Mesothelial cell of epicardium (in vitro differentiated cells): Measurements from ENCODE around the gene KCNMA1. TPM values are rescaled to one million over a fixed set of nuclear protein-coding genes. Genes with fewer than 3 reads are reported as not detected.

Experiments
- DNase-seq, 2 experiments: peaks; one replicate each; pipeline ENCODE4 v3.0.0; 2021; ENCODE audit warnings: low spot score in 2 of 2; ENCODE audit not compliant: unreplicated experiment in 2 of 2
- H3K27ac Mint-ChIP-seq: 2 replicates; pipeline ENCODE4 v1.8.0; 2021; ENCODE audit warnings: mixed read lengths
- H3K27me3 Mint-ChIP-seq: 2 replicates; pipeline ENCODE4 v1.8.0; 2021; ENCODE audit warnings: low read depth, mixed read lengths
- H3K36me3 Mint-ChIP-seq: 2 replicates; pipeline ENCODE4 v1.8.0; 2021; ENCODE audit warnings: mixed read lengths
- H3K4me1 Mint-ChIP-seq: 2 replicates; pipeline ENCODE4 v1.8.0; 2021; ENCODE audit warnings: mixed read lengths
- H3K4me3 Mint-ChIP-seq: 2 replicates; pipeline ENCODE4 v1.8.0; 2021; ENCODE audit warnings: mild to moderate bottlenecking, moderate library complexity, mixed read lengths
- H3K9me3 Mint-ChIP-seq: 2 replicates; pipeline ENCODE4 v1.8.0; 2021; ENCODE audit warnings: mixed read lengths
- CTCF ChIP-seq: fragments of 200-600 bp; sonication (generic); IDR thresholded peaks from one replicate; pipeline ENCODE4 v1.5.0; 2021; ENCODE audit warnings: antibody characterized with exemption; ENCODE audit not compliant: unreplicated experiment
- total RNA-seq: library from RNA; stranded (reverse); gene quantifications from 3 replicates; pipeline ENCODE4 v1.2.1, GENCODE V29; 2021

KCNMA1 gene
- total RNA-seq, 1 donor from 2014 or later = 44.0 TPM

- no peak for TF ChIP-seq CTCF
- Mint-ChIP-seq H3K4me1 (peaks cover 46% of the 10 kb centered on the region), H3K27me3 (no peaks in the 10 kb centered on the region), H3K27ac (no peak overlapping the region), H3K9me3 (no peaks in the 10 kb centered on the region), H3K36me3 (no peaks in the 10 kb centered on the region), H3K4me3 (no peak overlapping the region)
- DNase-seq = no peak
Observed at GRCh38 chr10:77501152-77501845, 136.3 kb downstream of the KCNMA1 start.

GRCh38 chr10:77500754-77501151 is 136.9 kb downstream of the KCNMA1 start:
- Mint-ChIP-seq H3K36me3 (no peaks in the 10 kb centered on the region), H3K27me3 (no peaks in the 10 kb centered on the region), H3K9me3 (no peaks in the 10 kb centered on the region), H3K4me1 (peaks cover 42% of the 10 kb centered on the region), H3K27ac (no peak overlapping the region), H3K4me3 (no peak overlapping the region)
- no peak for TF ChIP-seq CTCF
- no peak for DNase-seq

- peaks cover 43% of the 10 kb centered on the region for H3K4me1 Mint-ChIP-seq
- TF ChIP-seq CTCF = no peak
- DNase-seq = no peak
- H3K27me3 Mint-ChIP-seq = no peaks in the 10 kb centered on the region
- no peak overlapping the region for H3K4me3 Mint-ChIP-seq
- H3K36me3 Mint-ChIP-seq = no peaks in the 10 kb centered on the region
- H3K27ac Mint-ChIP-seq = no peak overlapping the region
- no peaks in the 10 kb centered on the region for H3K9me3 Mint-ChIP-seq
Observed at GRCh38 chr10:77498829-77499228, 138.8 kb downstream of the KCNMA1 start.

GRCh38 chr10:77498210-77498609 is 139.4 kb downstream of the KCNMA1 start:
- no peak for TF ChIP-seq CTCF
- Mint-ChIP-seq H3K27ac (peak overlapping the region; percentile 52), H3K27me3 (no peaks in the 10 kb centered on the region), H3K36me3 (no peaks in the 10 kb centered on the region), H3K9me3 (no peaks in the 10 kb centered on the region), H3K4me3 (no peak overlapping the region), H3K4me1 (peaks cover 45% of the 10 kb centered on the region)
- DNase-seq = no peak

DNA sequence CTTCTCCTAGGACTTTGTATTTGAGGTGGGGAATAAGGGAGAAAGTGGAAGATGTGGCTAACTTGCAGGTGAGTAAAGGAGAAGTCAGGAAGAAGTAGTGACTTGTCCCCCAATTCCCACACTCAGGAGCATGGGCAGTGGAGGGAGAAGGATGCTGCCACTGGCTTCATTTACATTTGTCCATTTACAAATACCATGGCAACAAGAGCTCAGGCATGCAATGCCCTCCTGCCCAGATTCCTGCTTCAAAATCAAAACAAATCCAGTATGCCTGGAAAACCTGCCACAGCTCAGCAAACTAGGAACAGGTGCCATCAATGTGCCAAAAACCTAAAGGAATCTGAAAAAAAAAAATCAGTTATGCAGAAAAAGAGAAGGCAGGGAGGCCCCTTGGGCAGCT is 139.9 kb downstream of the KCNMA1 start:
- TF ChIP-seq CTCF = no peak
- no peaks in the 10 kb centered on the region for H3K9me3 Mint-ChIP-seq
- H3K36me3 Mint-ChIP-seq = no peaks in the 10 kb centered on the region
- H3K4me3 Mint-ChIP-seq = no peak overlapping the region
- peaks cover 45% of the 10 kb centered on the region for H3K4me1 Mint-ChIP-seq
- no peak for DNase-seq
- H3K27ac Mint-ChIP-seq = peak overlapping the region; percentile 52
- no peaks in the 10 kb centered on the region for H3K27me3 Mint-ChIP-seq
